DND-41 (cell line): ENCODE measurements around the gene MAIP1.

Experiments
- ATAC-seq: fragments of 200-7000 bp; cut with Tn5 transposase; 3 replicates; pipeline ENCODE4 v1.9.1; 2021; ENCODE audit warnings: low read depth; ENCODE audit not compliant: insufficient read depth
- DNase-seq: peaks from one replicate; pipeline ENCODE4 v3.0.0-alpha.2; 2020
- H2AFZ ChIP-seq: 2 replicates; pipeline ENCODE4 v1.6.0; 2012; ENCODE audit warnings: low read depth, low read length
- H3K27ac ChIP-seq: 2 replicates; pipeline ENCODE4 v1.5.1; 2012; ENCODE audit warnings: low read length, inconsistent platforms
- H3K27me3 ChIP-seq: fragments of 200-600 bp; sonication (generic); 2 replicates; pipeline ENCODE4 v1.6.0; 2012; ENCODE audit warnings: low read length, mild to moderate bottlenecking, inconsistent platforms; ENCODE audit not compliant: insufficient read depth, poor library complexity
- H3K36me3 ChIP-seq: 2 replicates; pipeline ENCODE4 v1.5.1; 2012; ENCODE audit warnings: low read length, inconsistent platforms; ENCODE audit not compliant: insufficient read depth
- H3K4me1 ChIP-seq: 2 replicates; pipeline ENCODE4 v1.5.1; 2012; ENCODE audit warnings: mild to moderate bottlenecking, low read length; ENCODE audit not compliant: insufficient read depth
- H3K4me2 ChIP-seq: 2 replicates; pipeline ENCODE4 v1.6.0; 2012; ENCODE audit warnings: mild to moderate bottlenecking, moderate library complexity, low read length, inconsistent platforms; ENCODE audit not compliant: insufficient read depth
- H3K4me3 ChIP-seq, 2 experiments: fragments of 200-600 bp in 1 of 2; shearing (Covaris generic) in 1 of 2; 2 replicates each; pipeline ENCODE4 v1.5.1; 2012 to 2016; ENCODE audit warnings: inconsistent platforms in 2 of 2, low read length in 2 of 2, mild to moderate bottlenecking in 2 of 2, low read depth in 1 of 2, moderate library complexity in 1 of 2
- H3K79me2 ChIP-seq: 2 replicates; pipeline ENCODE4 v1.6.0; 2012; ENCODE audit warnings: low read length, inconsistent platforms; ENCODE audit not compliant: insufficient read depth
- H3K9ac ChIP-seq: 2 replicates; pipeline ENCODE4 v1.6.0; 2012; ENCODE audit warnings: low read depth, mild to moderate bottlenecking, inconsistent platforms, low read length, moderate library complexity
- H3K9me3 ChIP-seq: 2 replicates; pipeline ENCODE4 v1.5.1; 2012; ENCODE audit warnings: low read length, moderate library complexity, mild to moderate bottlenecking, inconsistent platforms; ENCODE audit not compliant: insufficient read depth, severe bottlenecking
- H4K20me1 ChIP-seq: 2 replicates; pipeline ENCODE4 v1.6.0; 2012; ENCODE audit warnings: low read length; ENCODE audit not compliant: insufficient read depth
- CTCF ChIP-seq: IDR thresholded peaks from 2 replicates; pipeline ENCODE4 v1.5.1; 2012; ENCODE audit warnings: borderline replicate concordance, low read length, moderate library complexity, mild to moderate bottlenecking; ENCODE audit not compliant: poor library complexity, severe bottlenecking; ENCODE audit errors: extremely low read depth
- EZH2 ChIP-seq: IDR thresholded peaks from 3 replicates; pipeline ENCODE4 v1.6.1; 2012; ENCODE audit warnings: borderline replicate concordance, low read depth, mild to moderate bottlenecking, moderate library complexity, low read length, inconsistent platforms; ENCODE audit not compliant: severe bottlenecking

Gene MAIP1

GRCh38 chr2:199946196-199946595 is 9.2 kb upstream of the MAIP1 start:
- H3K4me2 ChIP-seq = no peak overlapping the region
- peaks cover 60% of the 10 kb centered on the region for H3K36me3 ChIP-seq
- H3K9me3 ChIP-seq = no peaks in the 10 kb centered on the region
- peaks cover 27% of the 10 kb centered on the region for H3K79me2 ChIP-seq
- H3K4me1 ChIP-seq = peaks cover 6% of the 10 kb centered on the region; the same call in 1 of the 2 replicates
- H3K27me3 ChIP-seq = no peaks in the 10 kb centered on the region
- DNase-seq (no peak), ATAC-seq (no peak)
- no peak overlapping the region for H3K4me3 ChIP-seq
- TF ChIP-seq EZH2 = no peak
- no peak for TF ChIP-seq CTCF
- no peak overlapping the region for H2AFZ ChIP-seq
- no peak overlapping the region for H3K9ac ChIP-seq
- no peaks in the 10 kb centered on the region for H4K20me1 ChIP-seq
- no peak overlapping the region for H3K27ac ChIP-seq

- Histone ChIP-seq H3K4me2 (no peak overlapping the region), H3K27ac (no peak overlapping the region), H3K4me1 (peaks cover 6% of the 10 kb centered on the region; the same call in 1 of the 2 replicates), H3K4me3 (no peak overlapping the region), H3K9me3 (no peaks in the 10 kb centered on the region), H3K79me2 (peaks cover 30% of the 10 kb centered on the region), H3K9ac (no peak overlapping the region), H2AFZ (no peak overlapping the region), H3K36me3 (peaks cover 58% of the 10 kb centered on the region), H3K27me3 (no peaks in the 10 kb centered on the region), H4K20me1 (no peaks in the 10 kb centered on the region)
- no peak for TF ChIP-seq EZH2
- TF ChIP-seq CTCF = no peak
- DNase-seq = no peak
- ATAC-seq = no peak
Measured at GRCh38 chr2:199946836-199947235, 8.5 kb upstream of the MAIP1 start.

GRCh38 chr2:199950396-199950795 is 5.0 kb upstream of the MAIP1 start:
- H3K27ac ChIP-seq = no peak overlapping the region
- H3K9me3 ChIP-seq = no peaks in the 10 kb centered on the region
- no peak overlapping the region for H3K4me2 ChIP-seq
- H3K79me2 ChIP-seq = peaks cover 57% of the 10 kb centered on the region
- H3K36me3 ChIP-seq = peaks cover 41% of the 10 kb centered on the region
- no peak overlapping the region for H3K9ac ChIP-seq
- H4K20me1 ChIP-seq = no peaks in the 10 kb centered on the region
- H3K4me1 ChIP-seq = peaks cover 28% of the 10 kb centered on the region
- no peaks in the 10 kb centered on the region for H3K27me3 ChIP-seq
- ATAC-seq (no peak), DNase-seq (no peak)
- H2AFZ ChIP-seq = no peak overlapping the region
- no peak overlapping the region for H3K4me3 ChIP-seq
- TF ChIP-seq EZH2 (no peak), CTCF (no peak)

GRCh38 chr2:199951023-199951422 is 4.4 kb upstream of the MAIP1 start:
- TF ChIP-seq CTCF (no peak), EZH2 (no peak)
- Histone ChIP-seq H3K9ac (no peak overlapping the region), H3K4me1 (peaks cover 28% of the 10 kb centered on the region), H3K36me3 (peaks cover 39% of the 10 kb centered on the region), H3K9me3 (no peaks in the 10 kb centered on the region), H2AFZ (no peak overlapping the region), H3K27ac (no peak overlapping the region), H4K20me1 (no peaks in the 10 kb centered on the region), H3K79me2 (peaks cover 63% of the 10 kb centered on the region), H3K27me3 (no peaks in the 10 kb centered on the region), H3K4me3 (no peak overlapping the region), H3K4me2 (no peak overlapping the region)
- DNase-seq (no peak), ATAC-seq (no peak)
